22Rv1 (cell line): Measurements from ENCODE around the gene MROH9.

Experiments
- CTCF ChIP-seq: fragments of 450-650 bp; IDR thresholded peaks from 2 replicates; pipeline ENCODE4 v1.5.1; 2017; ENCODE audit warnings: mild to moderate bottlenecking
- ZFX ChIP-seq: fragments of 450-650 bp; IDR thresholded peaks from 2 replicates; pipeline ENCODE4 v1.6.1; 2017; ENCODE audit warnings: antibody characterized with exemption, borderline replicate concordance

DNA sequence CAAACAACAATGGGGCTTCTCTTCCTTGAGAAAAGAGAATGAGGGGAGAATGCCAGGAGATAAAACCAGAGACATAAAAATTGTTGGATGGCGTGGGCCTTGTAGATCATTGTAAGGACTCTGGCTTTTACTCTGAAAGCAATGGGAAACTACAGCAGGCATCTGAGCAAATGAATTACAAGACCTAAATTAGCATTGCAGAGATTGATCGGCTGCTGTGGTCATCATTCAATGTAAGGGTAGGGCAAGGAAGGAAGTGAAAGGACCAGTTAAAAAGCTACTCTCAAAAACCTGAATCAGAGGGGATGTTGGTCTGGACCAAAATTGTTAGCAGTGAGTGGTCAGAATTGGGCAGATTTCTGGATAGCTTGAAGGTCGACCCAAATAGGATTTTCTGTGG is 176.8 kb downstream of the MROH9 start:
- TF ChIP-seq CTCF = no peak
- TF ChIP-seq ZFX = no peak
